C4-2B (cell line): ENCODE data around the gene CABLES2.

ENCODE experiments used
- H3K27ac ChIP-seq: fragments of 450-650 bp; 2 replicates; pipeline ENCODE4 v1.5.1; 2017
- CTCF ChIP-seq: fragments of 450-650 bp; conservative IDR thresholded peaks from 2 replicates; pipeline ENCODE4 v1.5.1; 2017; ENCODE audit warnings: mild to moderate bottlenecking
- ZFX ChIP-seq: fragments of 450-650 bp; IDR thresholded peaks from 2 replicates; pipeline ENCODE4 v1.6.1; 2017

Gene CABLES2

DNA sequence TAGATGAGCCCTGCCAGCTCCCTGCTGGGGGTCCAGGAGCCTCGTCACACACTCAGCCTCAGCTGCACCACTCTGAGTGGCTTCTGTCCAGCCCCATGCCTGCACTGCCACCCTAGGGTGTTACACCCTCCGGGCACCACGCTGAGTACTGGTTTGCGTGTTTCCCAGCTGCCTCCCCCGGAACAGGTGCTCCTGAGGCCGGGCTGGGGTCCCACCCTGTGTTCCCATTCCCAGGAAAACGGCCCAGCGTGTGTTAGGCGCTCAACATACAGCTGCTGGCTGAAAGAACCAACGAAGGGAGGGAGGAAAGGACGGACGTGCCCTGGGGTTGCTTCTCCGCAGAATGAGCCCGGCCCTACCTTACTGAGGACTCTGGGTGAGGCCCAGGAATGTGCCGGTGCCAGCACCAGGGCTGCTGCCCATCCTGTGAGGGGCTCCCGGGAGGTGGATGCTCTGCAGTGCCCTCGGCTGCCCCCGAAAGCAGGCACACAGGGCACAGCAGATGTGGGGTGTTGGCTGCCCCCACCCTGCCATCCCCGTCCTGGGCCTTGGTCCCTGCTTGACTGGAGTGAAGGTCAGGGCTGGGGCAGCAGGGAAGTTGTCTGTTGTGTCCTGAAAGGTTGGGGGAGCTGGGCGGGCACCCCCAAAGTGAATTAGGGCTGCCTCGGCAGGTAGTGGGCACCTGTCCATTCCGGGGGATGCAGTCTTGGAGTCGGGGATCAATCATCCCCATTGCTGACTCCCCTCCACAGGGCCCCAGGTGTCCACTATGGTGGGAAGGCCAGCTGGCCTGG is 56.3 kb downstream of the CABLES2 start:
- H3K27ac ChIP-seq = peak overlapping the region; percentile 1; the same call in 1 of the 2 replicates
- TF ChIP-seq CTCF (no peak), ZFX (no peak)

- H3K27ac ChIP-seq = peak overlapping the region; percentile 1; the same call in 1 of the 2 replicates
- TF ChIP-seq ZFX (no peak), CTCF (no peak)
These were observed 56.9 kb downstream of the CABLES2 start for GRCh38 chr20:62350098-62350628.

DNA sequence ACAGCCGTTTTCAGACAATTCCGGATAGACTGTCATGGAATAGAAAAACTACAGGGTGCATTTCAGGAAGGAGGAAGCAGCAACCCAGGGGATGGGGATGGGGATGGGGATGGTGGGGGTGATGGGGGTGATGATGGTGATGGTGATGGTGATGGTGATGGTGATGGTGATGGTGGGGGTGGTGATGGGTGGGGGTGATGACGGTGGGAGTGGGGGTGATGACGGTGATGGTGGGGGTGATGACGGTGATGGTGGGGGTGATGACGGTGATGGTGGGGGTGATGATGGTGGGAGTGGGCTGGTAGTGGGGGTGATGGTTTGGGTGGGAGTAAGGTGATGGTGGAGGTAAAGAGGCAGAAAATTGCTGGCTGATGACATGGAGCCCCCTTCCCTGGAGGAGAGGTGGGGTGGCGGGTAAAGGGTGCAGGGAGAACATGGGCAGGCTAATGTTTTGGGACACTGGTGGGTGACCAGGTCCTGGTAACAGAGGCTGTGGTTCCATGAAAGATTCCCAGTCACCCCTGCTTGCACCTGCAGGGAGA is 57.5 kb downstream of the CABLES2 start:
- H3K27ac ChIP-seq = no peak overlapping the region
- no peak for TF ChIP-seq CTCF
- TF ChIP-seq ZFX = no peak

DNA sequence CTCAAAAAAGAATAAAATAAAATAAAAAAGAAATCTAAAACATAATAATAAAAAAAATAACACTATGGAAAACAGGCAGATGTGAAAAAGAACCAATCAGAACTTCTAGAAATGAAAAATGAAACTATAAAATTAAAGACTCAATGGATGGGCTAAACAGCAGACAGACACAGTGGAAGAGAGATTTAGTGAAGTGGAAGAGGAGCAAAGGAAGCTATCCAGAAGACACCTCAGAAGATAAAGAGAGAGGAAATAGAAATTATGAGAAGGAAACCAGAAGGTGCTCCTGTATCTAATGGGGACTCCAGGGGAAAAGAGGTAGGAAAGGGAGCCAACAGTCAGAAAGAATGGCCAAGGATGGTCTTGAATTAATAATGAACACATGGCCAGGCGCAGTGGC is 58.5 kb downstream of the CABLES2 start:
- no peak overlapping the region for H3K27ac ChIP-seq

GRCh38 chr20:62347445-62347844 is 59.6 kb downstream of the CABLES2 start:
- H3K27ac ChIP-seq = no peak overlapping the region
- TF ChIP-seq CTCF (no peak), ZFX (no peak)

More for the DNA sequence above, 58.5 kb downstream of the CABLES2 start:
- TF ChIP-seq ZFX (no peak), CTCF (no peak)

DNA sequence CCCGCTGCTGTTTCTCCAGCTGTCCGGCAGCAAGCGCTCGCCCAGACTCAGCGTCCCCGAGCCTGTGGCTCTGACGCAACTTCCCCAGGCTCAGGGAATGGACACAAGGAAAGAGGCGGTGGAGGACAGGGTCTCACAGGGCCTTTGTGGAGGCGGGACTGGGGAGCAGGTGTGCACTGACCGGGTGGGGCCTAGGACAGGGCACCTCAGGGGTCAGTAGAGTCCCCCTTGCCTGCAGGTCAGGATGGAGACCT is 60.0 kb downstream of the CABLES2 start:
- TF ChIP-seq CTCF = no peak
- TF ChIP-seq ZFX = no peak
- no peak overlapping the region for H3K27ac ChIP-seq

GRCh38 chr20:62346398-62347150 is 60.5 kb downstream of the CABLES2 start:
- TF ChIP-seq ZFX (no peak), CTCF (no peak)
- H3K27ac ChIP-seq = no peak overlapping the region
